HG03025 (cell line): ENCODE measurements around the gene HSD17B13.
"Not testable (repeated sequence)": the region's sequence is repeated elsewhere in the genome, so short reads cannot be mapped to it uniquely, and the experiment has no call there.

Experiments used
- ATAC-seq: cut with Tn5 transposase; IDR thresholded peaks from one replicate; pipeline ENCODE4 v1.9.1; 2021; ENCODE audit warnings: mild to moderate bottlenecking, moderate library complexity; ENCODE audit not compliant: unreplicated experiment, low FRiP score

Gene HSD17B13

GRCh38 chr4:87317527-87317926 is 5.2 kb downstream of the HSD17B13 start:
- ATAC-seq: no peak

DNA sequence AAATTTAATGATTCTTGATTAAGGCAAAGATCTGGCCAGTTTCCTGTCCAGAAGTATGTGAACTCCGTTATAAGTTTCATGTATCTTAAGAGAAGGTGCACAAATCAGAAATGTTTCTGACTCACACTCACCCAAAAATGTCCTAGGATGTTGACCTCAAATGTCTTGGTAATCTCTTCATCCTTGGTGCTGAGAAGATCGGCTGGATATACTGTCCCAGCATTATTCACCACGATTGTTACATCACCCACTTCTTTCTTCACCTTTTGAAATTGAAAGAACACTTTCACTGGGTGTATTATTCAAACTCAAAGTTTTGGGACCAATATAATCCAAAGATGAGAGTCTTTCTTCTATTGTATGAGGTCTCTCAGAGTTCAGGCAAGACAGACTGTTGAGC is 5.7 kb downstream of the HSD17B13 start:
- ATAC-seq: no peak

DNA sequence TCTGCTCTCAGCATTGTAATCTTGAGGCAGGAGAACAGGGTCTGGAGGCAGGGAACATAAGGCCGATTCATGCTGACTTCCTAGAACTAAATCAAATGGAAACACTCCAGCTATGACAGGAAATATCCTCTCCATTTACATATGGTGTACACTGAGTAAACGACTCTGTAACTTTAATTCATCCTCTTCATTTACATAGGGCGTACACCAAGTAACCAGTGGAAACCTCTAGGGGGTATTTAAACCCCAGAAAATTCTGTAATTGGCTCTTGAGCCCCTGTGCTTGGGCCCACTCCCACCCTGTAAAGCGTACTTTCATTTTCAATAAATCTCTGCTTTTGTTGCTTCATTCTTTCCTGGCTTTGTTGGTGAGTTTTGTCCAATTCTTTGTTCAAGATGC is 7.7 kb downstream of the HSD17B13 start:
- not testable (repeated sequence) for ATAC-seq

DNA sequence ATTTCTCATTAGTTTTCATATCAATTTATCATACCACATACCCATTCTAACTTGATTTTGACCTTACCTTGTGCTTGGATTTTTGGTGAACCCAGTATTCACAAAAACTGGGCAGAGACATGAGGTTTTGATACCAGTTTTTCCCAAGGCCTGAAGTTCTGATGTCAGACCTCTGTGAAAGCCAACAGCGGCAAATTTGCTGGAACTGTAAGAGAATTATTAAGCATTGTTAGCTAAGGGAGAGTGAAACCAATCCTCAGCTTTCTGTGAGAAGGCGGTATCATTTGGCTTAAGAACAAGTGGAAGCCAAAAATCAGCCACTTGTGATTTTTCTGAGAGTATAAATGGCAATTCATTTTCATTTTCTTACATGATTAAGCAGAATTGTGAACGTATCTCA is 8.9 kb downstream of the HSD17B13 start:
- ATAC-seq: no peak

- no peak for ATAC-seq
Observed at GRCh38 chr4:87311684-87312083, 11.0 kb downstream of the HSD17B13 start.

DNA sequence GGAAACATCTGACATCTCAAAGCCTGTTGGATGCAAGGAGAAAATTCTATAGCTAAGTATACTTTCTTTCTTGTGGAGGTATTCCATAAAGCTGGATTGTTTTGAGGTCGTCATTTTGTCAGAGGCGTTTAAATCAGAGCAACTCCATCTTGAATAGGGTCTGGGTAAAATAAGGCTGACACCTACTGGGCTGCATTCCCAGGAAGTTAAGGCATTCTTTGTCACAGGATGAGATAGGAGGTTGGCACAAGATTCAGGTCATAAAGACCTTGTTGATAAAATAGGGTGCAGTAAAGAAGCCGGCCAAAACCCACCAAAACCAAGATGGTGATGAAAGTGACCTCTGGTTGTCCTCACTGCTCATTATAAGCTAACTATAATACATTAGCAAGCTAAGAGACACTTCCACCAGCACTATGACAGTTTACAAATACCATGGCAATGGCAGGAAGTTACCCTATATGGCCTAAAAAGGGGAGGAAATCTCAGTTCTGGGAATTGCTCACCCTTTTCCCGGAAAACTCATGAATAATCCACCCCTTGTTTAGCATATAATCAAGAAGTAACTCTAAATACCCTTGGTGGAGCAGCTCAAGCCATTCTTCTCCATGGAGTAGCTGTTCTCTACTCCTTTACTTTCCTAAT is 11.9 kb downstream of the HSD17B13 start:
- no peak for ATAC-seq

DNA sequence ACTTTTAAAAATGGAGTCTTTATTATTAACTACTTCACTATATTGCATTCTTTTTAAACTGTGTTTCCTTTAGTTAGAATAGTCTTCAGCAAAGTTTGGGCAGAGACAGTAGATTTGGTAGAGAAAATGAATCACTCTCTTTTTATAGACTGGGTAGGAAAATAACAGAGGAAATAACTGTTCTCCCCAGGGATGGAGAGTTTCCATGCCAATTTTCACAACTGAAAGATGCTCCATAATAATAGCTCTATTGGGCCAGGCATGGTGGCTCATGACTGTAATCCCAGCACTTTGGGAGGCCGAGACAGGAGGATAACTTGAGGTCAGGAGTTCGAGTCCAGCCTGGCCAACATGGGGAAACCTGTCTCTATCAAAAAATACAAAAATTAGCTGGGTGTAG is 13.1 kb downstream of the HSD17B13 start:
- ATAC-seq: no peak

GRCh38 chr4:87306056-87306455 is 16.6 kb downstream of the HSD17B13 start:
- no peak for ATAC-seq

- ATAC-seq: no peak
Observed at GRCh38 chr4:87305562-87305961, 17.1 kb downstream of the HSD17B13 start.

GRCh38 chr4:87304745-87305432 is 17.8 kb downstream of the HSD17B13 start:
- no peak for ATAC-seq

DNA sequence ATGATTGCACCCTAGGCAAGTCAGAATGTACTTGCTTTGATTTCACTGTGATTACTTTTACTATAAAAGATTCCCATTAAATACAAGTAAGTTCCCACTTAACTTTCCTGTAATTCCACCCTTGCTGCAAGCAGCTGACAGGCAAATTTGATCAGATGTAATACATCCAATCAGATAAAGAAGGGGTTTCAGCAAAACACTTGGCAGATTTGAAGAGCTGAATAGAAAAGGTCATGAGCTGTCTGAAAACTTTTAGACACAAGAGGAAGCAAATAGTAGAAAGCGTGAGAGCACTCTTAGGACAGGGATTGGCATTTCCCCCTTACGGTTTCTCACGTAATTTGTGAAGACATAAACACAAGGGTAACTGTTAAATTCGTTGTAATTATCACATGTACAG is 22.8 kb downstream of the HSD17B13 start:
- ATAC-seq: no peak

DNA sequence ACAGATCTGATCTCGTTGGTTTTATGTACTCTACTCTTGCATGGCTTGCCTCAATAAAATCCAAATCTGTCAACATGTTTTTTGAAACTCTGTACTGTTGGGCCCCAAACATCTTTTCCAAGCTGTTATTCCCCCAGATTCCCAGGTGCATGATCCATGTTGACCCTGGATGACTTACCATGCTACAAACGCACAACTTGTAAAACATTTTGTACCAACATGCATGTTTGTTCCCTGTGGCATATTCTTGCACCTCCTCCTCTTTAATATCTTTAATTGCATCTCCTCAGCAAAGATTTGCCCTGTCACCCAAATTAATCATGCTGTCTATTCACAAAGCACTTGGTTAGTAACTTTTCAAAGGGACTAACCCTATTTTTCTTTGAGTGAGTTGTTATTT is 24.3 kb downstream of the HSD17B13 start:
- ATAC-seq: no peak

- not testable (repeated sequence) for ATAC-seq
Observed at GRCh38 chr4:87294911-87295310, 27.8 kb downstream of the HSD17B13 start.

DNA sequence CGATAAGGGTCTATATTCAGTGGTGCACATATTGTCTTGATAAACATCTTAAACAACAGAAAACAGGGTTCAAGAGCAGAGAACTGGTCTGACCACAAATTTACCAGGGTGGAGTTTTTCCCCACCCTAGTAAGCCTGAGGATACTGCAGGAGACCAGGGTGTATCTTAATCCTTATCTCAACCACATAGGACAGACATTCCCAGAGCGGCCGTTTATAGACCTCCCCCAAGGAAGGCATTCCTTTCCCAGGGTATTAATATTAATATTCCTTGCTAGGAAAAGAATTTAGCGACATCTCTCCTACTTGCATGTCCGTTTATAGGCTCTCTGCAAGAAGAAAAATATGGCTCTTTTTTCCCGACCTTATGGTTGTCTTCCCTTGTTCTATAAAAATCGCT is 28.8 kb downstream of the HSD17B13 start:
- ATAC-seq: not testable (repeated sequence)

- ATAC-seq: no peak
Observed at GRCh38 chr4:87286970-87287369, 35.7 kb downstream of the HSD17B13 start.

- not testable (repeated sequence) for ATAC-seq
Observed at GRCh38 chr4:87284268-87284667, 38.4 kb downstream of the HSD17B13 start.

DNA sequence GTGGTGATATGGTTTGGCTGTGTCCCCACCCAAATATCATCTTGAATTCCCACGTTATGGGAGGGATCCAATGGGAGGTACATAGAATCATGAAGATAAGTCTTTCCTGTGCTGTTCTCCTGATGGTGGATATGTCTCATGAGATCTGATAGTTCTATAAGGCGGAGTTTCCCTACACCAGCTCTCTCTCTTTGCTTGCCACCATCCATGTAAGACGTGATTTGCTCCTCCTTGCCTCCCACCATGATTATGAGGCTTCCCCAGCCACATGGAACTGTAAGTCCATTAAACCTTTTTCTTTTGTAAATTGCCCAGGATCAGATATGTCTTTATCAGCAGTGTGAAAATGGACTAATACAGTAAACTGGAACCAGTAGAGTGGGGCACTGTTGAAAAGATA is 39.5 kb downstream of the HSD17B13 start:
- no peak for ATAC-seq

DNA sequence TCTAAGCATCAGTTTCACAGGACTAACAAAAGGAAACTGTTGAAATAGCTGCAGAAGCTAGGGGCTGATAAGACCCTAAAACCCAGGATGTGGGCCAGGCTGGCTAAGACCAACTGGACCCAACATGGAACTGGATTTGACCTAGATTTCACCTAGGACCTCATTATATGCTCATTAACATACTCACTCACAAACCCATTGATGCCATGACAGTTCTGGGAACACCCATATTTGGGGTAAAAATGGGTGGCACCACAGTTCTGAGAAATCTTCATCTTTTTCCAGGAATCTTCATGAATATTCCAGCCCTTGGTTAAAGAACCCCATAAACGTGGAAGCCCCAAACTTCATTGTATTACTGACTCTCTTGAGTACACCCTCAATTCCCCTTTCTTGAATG is 41.1 kb downstream of the HSD17B13 start:
- ATAC-seq: no peak

DNA sequence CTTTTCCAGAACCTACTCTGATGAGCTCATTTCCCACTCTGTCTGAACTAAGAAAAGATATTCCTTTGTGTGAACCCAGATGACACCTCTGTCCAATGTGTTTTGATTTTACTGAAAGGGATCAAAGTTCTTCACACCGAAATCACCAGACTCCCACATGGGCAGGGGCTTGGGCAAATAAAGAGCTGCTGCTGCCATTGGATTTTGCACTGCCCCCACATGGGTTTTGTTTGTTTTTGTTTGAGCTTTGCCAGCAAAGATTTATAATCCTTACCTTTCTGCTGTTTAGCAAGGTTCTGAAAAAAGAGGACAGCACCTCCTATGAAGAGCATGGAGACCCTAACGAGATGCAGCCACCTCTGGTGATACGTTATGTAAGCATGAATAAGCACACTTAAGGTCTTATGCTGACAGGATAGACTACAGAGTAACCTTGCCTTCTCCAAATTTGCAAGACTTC is 44.3 kb downstream of the HSD17B13 start:
- no peak for ATAC-seq

- no peak for ATAC-seq
Observed at GRCh38 chr4:87275311-87275710, 47.4 kb downstream of the HSD17B13 start.

GRCh38 chr4:87274803-87275202 is 47.9 kb downstream of the HSD17B13 start:
- ATAC-seq: no peak

- ATAC-seq: no peak
Observed at GRCh38 chr4:87274327-87274726, 48.4 kb downstream of the HSD17B13 start.
